Vagina (tissue), 2 donors: ENCODE data around the gene ARHGAP33. TPM values are rescaled to one million over a fixed set of nuclear protein-coding genes. Genes with fewer than 3 reads are reported as not detected.

Experiments used
- DNase-seq, 2 donors: peaks; one replicate each; pipeline ENCODE4 v3.0.0-alpha.2; 2017; ENCODE audit errors: extremely low spot score in 2 of 2
- H3K27ac ChIP-seq: fragments of 200-600 bp; sonication (generic); one replicate; pipeline ENCODE4 v1.5.1; 2019
- H3K27me3 ChIP-seq: fragments of 200-600 bp; sonication (generic); one replicate; pipeline ENCODE4 v1.5.1; 2019
- H3K36me3 ChIP-seq, 2 donors: fragments of 200-600 bp; sonication (generic); one replicate each; pipeline ENCODE4 v1.5.1; 2017 to 2019
- H3K4me1 ChIP-seq: fragments of 200-600 bp; sonication (generic); one replicate; pipeline ENCODE4 v1.5.1; 2019
- H3K4me3 ChIP-seq, 2 donors: fragments of 200-600 bp; sonication (generic); 1 replicate in 1 of 2; 2 replicates in 1 of 2; pipeline ENCODE4 v1.5.1; 2016 to 2019
- H3K9me3 ChIP-seq: fragments of 200-600 bp; sonication (generic); one replicate; pipeline ENCODE4 v1.5.1; 2019
- POLR2A ChIP-seq, 2 donors: fragments of 450-650 bp; IDR thresholded peaks; one replicate each; pipeline ENCODE4 v1.6.1; 2017; ENCODE audit warnings: antibody characterized with exemption in 2 of 2, mild to moderate bottlenecking in 2 of 2, moderate library complexity in 2 of 2
- POLR2AphosphoS5 ChIP-seq, 2 donors: sonication (generic); formaldehyde crosslinking; IDR thresholded peaks; one replicate each; pipeline ENCODE4 v1.9.0; 2017; ENCODE audit warnings: antibody characterized with exemption in 2 of 2, mild to moderate bottlenecking in 2 of 2, low read depth in 1 of 2; ENCODE audit not compliant: insufficient read depth in 1 of 2
- intact Hi-C: fragments of 100-400 bp; cut with DNase I; formaldehyde crosslinking; loops from one replicate; pipeline ENCODE4 v1.15.1; 2023
- total RNA-seq: library from RNA; depleted of rRNA; stranded (reverse); fragments of >200 nt; gene quantifications from one replicate; pipeline ENCODE4 v1.2.3, GENCODE V29; 2016
- TF ChIP-seq, protein P1 (sequence below), 3 experiments: fragments of 450-650 bp in 2 of 3; fragments of 200-600 bp in 1 of 3; sonication (generic) in 1 of 3; IDR thresholded peaks; one replicate each; pipeline ENCODE4 v1.5.1; 2017 to 2019; ENCODE audit warnings: antibody characterized with exemption in 3 of 3, mild to moderate bottlenecking in 2 of 3, moderate library complexity in 2 of 3

ARHGAP33 gene
- total RNA-seq, 1 donor from 2014 or later = 35.4 TPM

DNA sequence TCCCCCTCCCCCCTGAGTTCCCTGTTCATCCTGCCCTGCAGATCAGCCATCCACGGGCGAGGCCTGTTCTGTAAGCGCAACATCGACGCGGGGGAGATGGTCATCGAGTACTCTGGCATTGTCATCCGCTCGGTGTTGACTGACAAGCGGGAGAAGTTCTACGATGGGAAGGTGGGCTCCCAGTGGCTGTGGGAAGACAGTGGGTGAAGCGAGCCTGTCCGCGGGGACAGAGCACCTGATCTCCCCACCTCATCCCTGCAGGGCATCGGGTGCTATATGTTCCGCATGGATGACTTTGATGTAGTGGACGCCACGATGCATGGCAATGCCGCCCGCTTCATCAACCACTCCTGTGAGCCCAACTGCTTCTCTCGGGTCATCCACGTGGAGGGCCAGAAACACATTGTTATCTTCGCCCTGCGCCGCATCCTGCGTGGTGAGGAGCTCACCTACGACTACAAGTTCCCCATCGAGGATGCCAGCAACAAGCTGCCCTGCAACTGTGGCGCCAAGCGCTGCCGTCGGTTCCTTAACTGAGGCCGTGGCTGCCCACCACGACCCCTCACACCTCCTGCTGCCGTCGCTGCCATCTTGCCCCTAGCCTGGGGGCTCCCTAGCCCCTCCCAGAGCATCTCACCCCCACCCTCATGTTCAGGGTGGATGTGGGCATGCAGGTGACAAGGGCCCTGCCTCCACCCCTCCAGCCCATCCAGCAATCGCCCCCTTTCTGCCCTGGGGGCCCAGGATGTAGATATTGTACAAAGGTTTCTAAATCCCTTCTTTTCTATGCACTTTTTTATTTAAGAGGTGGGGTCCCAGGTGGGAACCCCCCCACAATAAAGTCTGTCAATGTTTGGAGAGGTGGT lies 37.1 kb upstream of the ARHGAP33 start:
- intact Hi-C loops = loop anchor here (2.0 kb wide), 1 partner anchor 43 kb away; no protein-coding TSS in a partner anchor
- no peak overlapping the region for H3K4me3 ChIP-seq
- TF ChIP-seq POLR2A (IDR thresholded peaks at IDR 0.05) (no peak), POLR2AphosphoS5 (IDR thresholded peaks at IDR 0.05; ENCODE audit: insufficient read depth in 1 of 2, low read depth in 1 of 2) (no peak)
- TF ChIP-seq, protein P1, sequence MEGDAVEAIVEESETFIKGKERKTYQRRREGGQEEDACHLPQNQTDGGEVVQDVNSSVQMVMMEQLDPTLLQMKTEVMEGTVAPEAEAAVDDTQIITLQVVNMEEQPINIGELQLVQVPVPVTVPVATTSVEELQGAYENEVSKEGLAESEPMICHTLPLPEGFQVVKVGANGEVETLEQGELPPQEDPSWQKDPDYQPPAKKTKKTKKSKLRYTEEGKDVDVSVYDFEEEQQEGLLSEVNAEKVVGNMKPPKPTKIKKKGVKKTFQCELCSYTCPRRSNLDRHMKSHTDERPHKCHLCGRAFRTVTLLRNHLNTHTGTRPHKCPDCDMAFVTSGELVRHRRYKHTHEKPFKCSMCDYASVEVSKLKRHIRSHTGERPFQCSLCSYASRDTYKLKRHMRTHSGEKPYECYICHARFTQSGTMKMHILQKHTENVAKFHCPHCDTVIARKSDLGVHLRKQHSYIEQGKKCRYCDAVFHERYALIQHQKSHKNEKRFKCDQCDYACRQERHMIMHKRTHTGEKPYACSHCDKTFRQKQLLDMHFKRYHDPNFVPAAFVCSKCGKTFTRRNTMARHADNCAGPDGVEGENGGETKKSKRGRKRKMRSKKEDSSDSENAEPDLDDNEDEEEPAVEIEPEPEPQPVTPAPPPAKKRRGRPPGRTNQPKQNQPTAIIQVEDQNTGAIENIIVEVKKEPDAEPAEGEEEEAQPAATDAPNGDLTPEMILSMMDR (IDR thresholded peaks at IDR 0.05) = no peak
- H3K4me1 ChIP-seq = peaks cover 17% of the 10 kb centered on the region
- no peaks in the 10 kb centered on the region for H3K27me3 ChIP-seq
- no peak for DNase-seq
- no peak overlapping the region for H3K27ac ChIP-seq
- H3K36me3 ChIP-seq = peaks cover 0 to 30% of the 10 kb centered on the region in 2 donors
- H3K9me3 ChIP-seq = no peaks in the 10 kb centered on the region

DNA sequence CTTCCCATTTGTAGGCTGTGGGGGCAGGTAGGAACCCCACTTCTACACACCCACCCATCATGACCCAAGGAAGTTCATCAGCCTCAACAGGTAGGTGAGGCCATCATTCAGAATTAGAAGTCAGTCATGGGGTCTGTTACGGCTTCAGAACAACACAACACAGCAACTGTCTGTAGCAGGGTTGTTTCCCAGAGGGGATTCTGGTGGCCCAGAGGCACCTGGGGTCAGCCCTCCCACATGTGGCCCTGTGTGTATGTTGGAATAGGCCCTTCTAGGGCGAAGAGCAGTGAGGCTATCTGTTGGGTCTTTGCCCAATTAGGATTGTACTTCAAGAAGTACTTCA lies 36.5 kb upstream of the ARHGAP33 start:
- Histone ChIP-seq H3K9me3 (no peaks in the 10 kb centered on the region), H3K4me3 (no peak overlapping the region), H3K27ac (no peak overlapping the region), H3K27me3 (no peaks in the 10 kb centered on the region), H3K36me3 (peaks cover 0 to 29% of the 10 kb centered on the region in 2 donors), H3K4me1 (peaks cover 17% of the 10 kb centered on the region)
- no peak for DNase-seq
- TF ChIP-seq POLR2AphosphoS5 (IDR thresholded peaks at IDR 0.05; ENCODE audit: insufficient read depth in 1 of 2, low read depth in 1 of 2) (no peak), POLR2A (IDR thresholded peaks at IDR 0.05) (no peak)
- TF ChIP-seq, protein P1 (IDR thresholded peaks at IDR 0.05) = no peak
- intact Hi-C loops = loop anchor here (2.0 kb wide), 1 partner anchor 44 kb away; no protein-coding TSS in a partner anchor

DNA sequence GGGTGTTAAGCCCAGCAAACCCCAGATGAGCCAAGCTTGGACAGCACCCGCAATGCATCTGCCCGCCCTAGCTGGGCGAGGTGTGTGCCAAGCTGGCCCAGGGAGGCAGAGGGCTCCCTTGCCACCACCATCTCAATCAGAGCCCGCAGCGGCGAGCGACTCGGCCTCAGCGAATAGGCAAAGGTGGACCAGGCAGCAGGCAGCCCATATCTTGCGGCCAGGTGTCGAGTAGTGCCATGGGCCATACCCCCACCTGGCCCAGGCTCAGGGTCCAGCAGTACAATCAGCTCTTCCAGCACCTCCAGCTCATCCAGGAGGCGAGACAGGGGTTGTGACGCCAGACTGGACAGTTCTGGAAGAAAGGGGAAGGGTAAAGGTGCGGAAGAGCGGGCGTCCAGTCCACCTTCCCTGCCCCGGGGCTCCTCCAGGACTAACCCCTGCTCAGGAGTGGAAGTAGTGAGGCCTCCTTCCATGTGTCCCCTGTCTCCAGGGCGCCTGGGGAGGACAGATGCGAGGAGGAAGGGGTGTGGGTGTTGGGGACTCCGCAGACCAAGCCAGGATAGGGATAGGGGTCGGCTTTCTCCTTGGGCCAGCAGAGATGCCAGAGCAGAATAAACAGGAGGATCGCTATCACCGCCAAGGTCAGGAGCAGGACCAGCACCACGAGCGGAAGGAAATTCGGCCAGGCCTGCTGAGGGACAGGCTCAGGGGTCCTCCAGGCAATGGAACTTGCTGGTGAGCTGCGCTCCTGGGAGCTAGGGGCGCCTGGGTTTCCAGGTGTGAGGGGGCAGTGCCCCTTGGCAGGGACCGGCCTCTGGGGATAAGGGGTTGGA lies 35.9 kb upstream of the ARHGAP33 start:
- Histone ChIP-seq H3K27me3 (no peaks in the 10 kb centered on the region), H3K36me3 (peaks cover 0 to 29% of the 10 kb centered on the region in 2 donors), H3K4me3 (peak overlapping the region; percentile 64 to 66), H3K27ac (peak overlapping the region; percentile 66), H3K4me1 (peaks cover 23% of the 10 kb centered on the region), H3K9me3 (no peaks in the 10 kb centered on the region)
- DNase-seq = no peak
- intact Hi-C loops = loop anchor here (2.0 kb wide), 1 partner anchor 45 kb away; no protein-coding TSS in a partner anchor
- no peak for TF ChIP-seq POLR2AphosphoS5 (IDR thresholded peaks at IDR 0.05; ENCODE audit: insufficient read depth in 1 of 2, low read depth in 1 of 2)
- TF ChIP-seq, protein P1 (IDR thresholded peaks at IDR 0.05) = no peak
- TF ChIP-seq POLR2A (IDR thresholded peaks at IDR 0.05) = no peak

DNA sequence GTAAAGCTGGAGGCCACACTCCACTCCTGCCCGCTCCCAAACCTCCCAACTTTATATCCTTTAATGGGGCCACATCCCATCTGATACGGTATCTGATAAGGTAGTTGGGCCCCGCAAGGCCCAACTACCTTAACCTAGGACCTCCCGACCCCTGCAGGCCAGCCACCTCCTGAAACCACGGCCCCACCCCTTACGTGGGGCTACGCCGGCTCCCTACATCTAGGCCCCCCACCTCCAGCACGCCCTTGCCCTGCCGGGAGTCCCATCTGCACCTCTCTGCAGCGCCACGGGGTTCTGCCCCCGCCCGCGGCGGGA lies 35.3 kb upstream of the ARHGAP33 start:
- Histone ChIP-seq H3K27me3 (no peaks in the 10 kb centered on the region), H3K9me3 (no peaks in the 10 kb centered on the region), H3K27ac (peak overlapping the region; percentile 66), H3K36me3 (peaks cover 0 to 27% of the 10 kb centered on the region in 2 donors), H3K4me1 (peaks cover 25% of the 10 kb centered on the region), H3K4me3 (peak overlapping the region; percentile 64 to 66)
- TF ChIP-seq POLR2A (IDR thresholded peaks at IDR 0.05) (peak in 1 of 2 donors; percentile 16), POLR2AphosphoS5 (IDR thresholded peaks at IDR 0.05; ENCODE audit: insufficient read depth in 1 of 2, low read depth in 1 of 2) (no peak)
- TF ChIP-seq, protein P1 (IDR thresholded peaks at IDR 0.05) = no peak
- intact Hi-C loops = no loop called here
- DNase-seq = no peak
